RWPE1 (cell line): ENCODE results near the gene UBE2C.

Source experiments
- CTCF ChIA-PET: fragments of 350-600 bp; sonication (Branson Sonifier 250); formaldehyde crosslinking; extraction: SDS; loops from one replicate; lab custom pipeline; 2021; lab: Yijun Ruan, JAX
- POLR2A ChIA-PET: fragments of 400-600 bp; formaldehyde crosslinking; extraction: SDS; loops from one replicate; lab custom pipeline; 2020; ENCODE audit warnings: antibody characterized with exemption; ENCODE audit not compliant: low non-redundant PET; lab: Yijun Ruan, JAX
- DNase-seq: peaks from one replicate; pipeline ENCODE4 v3.0.0; 2012; ENCODE audit warnings: low spot score
- H3K27ac ChIP-seq: fragments of 450-650 bp; 2 replicates; pipeline ENCODE4 v1.5.1; 2017
- TF ChIP-seq, protein P1 (sequence below): fragments of 450-650 bp; conservative IDR thresholded peaks from 2 replicates; pipeline ENCODE4 v1.5.1; 2017; ENCODE audit warnings: low read depth, mild to moderate bottlenecking

Gene UBE2C

GRCh38 chr20:45850926-45851325 is 38.5 kb downstream of the UBE2C start:
- no peak overlapping the region for H3K27ac ChIP-seq
- TF ChIP-seq, protein P1, sequence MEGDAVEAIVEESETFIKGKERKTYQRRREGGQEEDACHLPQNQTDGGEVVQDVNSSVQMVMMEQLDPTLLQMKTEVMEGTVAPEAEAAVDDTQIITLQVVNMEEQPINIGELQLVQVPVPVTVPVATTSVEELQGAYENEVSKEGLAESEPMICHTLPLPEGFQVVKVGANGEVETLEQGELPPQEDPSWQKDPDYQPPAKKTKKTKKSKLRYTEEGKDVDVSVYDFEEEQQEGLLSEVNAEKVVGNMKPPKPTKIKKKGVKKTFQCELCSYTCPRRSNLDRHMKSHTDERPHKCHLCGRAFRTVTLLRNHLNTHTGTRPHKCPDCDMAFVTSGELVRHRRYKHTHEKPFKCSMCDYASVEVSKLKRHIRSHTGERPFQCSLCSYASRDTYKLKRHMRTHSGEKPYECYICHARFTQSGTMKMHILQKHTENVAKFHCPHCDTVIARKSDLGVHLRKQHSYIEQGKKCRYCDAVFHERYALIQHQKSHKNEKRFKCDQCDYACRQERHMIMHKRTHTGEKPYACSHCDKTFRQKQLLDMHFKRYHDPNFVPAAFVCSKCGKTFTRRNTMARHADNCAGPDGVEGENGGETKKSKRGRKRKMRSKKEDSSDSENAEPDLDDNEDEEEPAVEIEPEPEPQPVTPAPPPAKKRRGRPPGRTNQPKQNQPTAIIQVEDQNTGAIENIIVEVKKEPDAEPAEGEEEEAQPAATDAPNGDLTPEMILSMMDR: no peak
- ChIA-PET CTCF (interaction anchor here (0.6 to 0.9 kb wide), 2 partner anchors 25 to 161 kb away, joined by 3 to 5 read pairs; no protein-coding TSS in a partner anchor), POLR2A (no interaction called here)
- no peak for DNase-seq

DNA sequence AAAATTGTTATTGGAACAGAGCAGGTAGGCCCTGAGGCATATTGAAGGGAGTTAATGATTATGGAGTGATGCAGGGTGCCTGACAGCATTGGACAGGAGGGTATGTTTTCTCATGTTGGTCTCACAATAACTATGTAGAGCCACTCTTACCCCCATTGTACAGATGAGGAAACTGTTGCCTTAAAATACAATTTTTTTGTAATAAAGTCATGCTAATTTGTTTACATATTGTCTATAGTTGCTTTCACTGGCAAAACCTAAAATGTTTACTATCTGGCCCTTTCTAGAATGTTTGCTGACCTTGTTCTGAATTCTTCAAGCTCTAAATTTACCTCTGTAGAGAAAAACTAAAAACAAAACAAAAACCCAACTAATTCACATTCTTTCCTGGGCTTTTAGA is 39.1 kb downstream of the UBE2C start:
- ChIA-PET POLR2A (no interaction called here), CTCF (interaction anchor here (0.6 to 0.9 kb wide), 4 partner anchors 24 to 1359 kb away, joined by 3 to 5 read pairs (median 4); no protein-coding TSS in a partner anchor)
- H3K27ac ChIP-seq: no peak overlapping the region
- no peak for DNase-seq
- TF ChIP-seq, protein P1: no peak

GRCh38 chr20:45852326-45852725 is 39.9 kb downstream of the UBE2C start:
- no peak overlapping the region for H3K27ac ChIP-seq
- ChIA-PET POLR2A (interaction anchor here (0.7 to 1.0 kb wide), 2 partner anchors 61 to 147 kb away, joined by 3 read pairs; partner anchors contain the start of genes DNTTIP1 and WFDC3), CTCF (interaction anchor here (0.6 to 0.7 kb wide), 3 partner anchors 20 to 38 kb away, joined by 3 to 4 read pairs (median 3); no protein-coding TSS in a partner anchor)
- DNase-seq: no peak
- TF ChIP-seq, protein P1: no peak

- TF ChIP-seq, protein P1: no peak
- ChIA-PET CTCF (no interaction called here), POLR2A (no interaction called here)
- H3K27ac ChIP-seq: no peak overlapping the region
- no peak for DNase-seq
These were observed 41.0 kb downstream of the UBE2C start for GRCh38 chr20:45853484-45853883.

- TF ChIP-seq, protein P1: no peak
- DNase-seq: peak; percentile 100
- peak within 1 kb of the TSS; percentile 73 for H3K27ac ChIP-seq
- POLR2A ChIA-PET: interaction anchor here (0.8 to 1.3 kb wide), 2 partner anchors 23 to 28 kb away, joined by 4 to 5 read pairs; no protein-coding TSS in a partner anchor
- CTCF ChIA-PET: interaction anchor here (0.5 to 1.0 kb wide), 4 partner anchors 15 to 549 kb away, joined by 3 read pairs; partner anchors contain the start of gene ELMO2
These were observed 44.9 kb downstream of the UBE2C start, which contains the start of the genes ACOT8 and ZSWIM3 for GRCh38 chr20:45857114-45857881. Gene ACOT8, minus strand, starts transcription at chr20:45857392. Its CDS starts 77 bp downstream, at chr20:45857315. Gene ZSWIM3, plus strand, starts transcription at chr20:45857614. Its CDS starts 212 bp downstream, at chr20:45857826.

DNA sequence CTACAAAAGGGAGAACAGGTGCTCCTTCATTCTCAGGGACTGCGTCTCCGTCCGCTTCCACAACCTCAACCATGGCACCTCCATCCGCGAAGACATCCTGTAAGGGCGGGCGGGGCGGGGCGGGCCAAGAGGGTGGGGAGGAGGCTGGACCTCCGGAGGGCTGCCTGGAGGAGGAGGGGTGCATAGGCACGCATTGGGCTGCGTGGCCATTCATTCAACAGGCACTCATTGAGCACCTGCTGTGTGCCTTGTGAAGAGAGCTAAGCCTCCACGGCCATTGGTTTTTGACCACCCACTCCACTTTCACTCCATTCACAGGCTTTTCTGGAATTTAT is 45.4 kb downstream of the UBE2C start:
- DNase-seq: peak; percentile 65
- CTCF ChIA-PET: interaction anchor here (0.9 kb wide), 1 partner anchor 14 kb away, joined by 3 read pairs; no protein-coding TSS in a partner anchor
- TF ChIP-seq, protein P1: no peak
- H3K27ac ChIP-seq: peak overlapping the region; percentile 73
- POLR2A ChIA-PET: interaction anchor here (0.6 kb wide), 1 partner anchor 9 kb away, joined by 3 read pairs; no protein-coding TSS in a partner anchor
